Parathyroid adenoma (tissue), 2 donors: Measurements from ENCODE around the gene CCDC18.
"Not testable (repeated sequence)": the region's sequence is repeated elsewhere in the genome, so short reads cannot be mapped to it uniquely, and the experiment has no call there.

Experiments
- H2AFZ ChIP-seq: fragments of 300-600 bp; sonication (generic); one replicate; pipeline ENCODE4 v1.7.0; 2017; ENCODE audit warnings: antibody characterized with exemption, mild to moderate bottlenecking
- H3K27ac ChIP-seq: fragments of 300-600 bp; sonication (generic); one replicate; pipeline ENCODE4 v1.7.0; 2017
- H3K27me3 ChIP-seq: fragments of 300-600 bp; sonication (generic); one replicate; pipeline ENCODE4 v1.7.0; 2017; ENCODE audit warnings: low read length; ENCODE audit not compliant: control insufficient read depth, insufficient read depth
- H3K36me3 ChIP-seq: fragments of 300-600 bp; sonication (generic); one replicate; pipeline ENCODE4 v1.7.0; 2017; ENCODE audit warnings: low read length; ENCODE audit not compliant: control insufficient read depth, insufficient read depth
- H3K4me1 ChIP-seq: fragments of 300-600 bp; sonication (generic); one replicate; pipeline ENCODE4 v1.7.0; 2017; ENCODE audit warnings: control low read depth
- H3K4me2 ChIP-seq: fragments of 300-600 bp; sonication (generic); one replicate; pipeline ENCODE4 v1.7.0; 2017; ENCODE audit warnings: low read length
- H3K4me3 ChIP-seq: fragments of 300-600 bp; sonication (generic); one replicate; pipeline ENCODE4 v1.7.0; 2017; ENCODE audit warnings: low read depth, low read length
- H3K79me2 ChIP-seq: fragments of 300-600 bp; sonication (generic); one replicate; pipeline ENCODE4 v1.7.0; 2017; ENCODE audit warnings: control low read depth
- H3K9ac ChIP-seq: fragments of 300-600 bp; sonication (generic); one replicate; pipeline ENCODE4 v1.7.0; 2017; ENCODE audit warnings: mild to moderate bottlenecking
- H3K9me3 ChIP-seq: fragments of 300-600 bp; sonication (generic); one replicate; pipeline ENCODE4 v1.7.0; 2017; ENCODE audit warnings: low read length; ENCODE audit not compliant: control insufficient read depth
- TF ChIP-seq, protein P1 (sequence below): fragments of 300-600 bp; sonication (generic); IDR thresholded peaks from one replicate; pipeline ENCODE4 v1.7.0; 2017; ENCODE audit warnings: antibody characterized with exemption, mild to moderate bottlenecking
- donor health status: primary hyperparathyroidism.

CCDC18 gene

DNA sequence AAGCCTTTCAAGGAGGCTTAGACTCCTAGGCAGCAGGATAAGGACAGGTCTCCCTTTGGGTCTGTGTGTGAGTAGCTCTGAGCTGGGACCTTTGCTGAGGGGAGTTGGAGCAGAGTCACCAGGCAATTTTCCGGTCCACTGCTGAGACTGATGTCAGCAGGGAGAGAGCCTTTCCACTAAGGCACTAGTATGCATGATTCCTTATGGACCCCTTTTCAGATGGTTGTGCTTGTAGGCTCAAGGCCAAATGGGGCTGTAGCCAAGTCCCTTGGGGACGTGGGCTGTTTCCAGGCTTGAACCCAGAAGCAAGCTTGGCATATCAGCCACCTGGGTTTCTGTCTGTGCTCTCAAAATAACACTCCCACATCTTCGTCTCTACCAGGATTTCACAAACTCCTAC lies 73.0 kb downstream of the CCDC18 start:
- Histone ChIP-seq H3K4me3 (no peak overlapping the region), H3K36me3 (no peaks in the 10 kb centered on the region)

DNA sequence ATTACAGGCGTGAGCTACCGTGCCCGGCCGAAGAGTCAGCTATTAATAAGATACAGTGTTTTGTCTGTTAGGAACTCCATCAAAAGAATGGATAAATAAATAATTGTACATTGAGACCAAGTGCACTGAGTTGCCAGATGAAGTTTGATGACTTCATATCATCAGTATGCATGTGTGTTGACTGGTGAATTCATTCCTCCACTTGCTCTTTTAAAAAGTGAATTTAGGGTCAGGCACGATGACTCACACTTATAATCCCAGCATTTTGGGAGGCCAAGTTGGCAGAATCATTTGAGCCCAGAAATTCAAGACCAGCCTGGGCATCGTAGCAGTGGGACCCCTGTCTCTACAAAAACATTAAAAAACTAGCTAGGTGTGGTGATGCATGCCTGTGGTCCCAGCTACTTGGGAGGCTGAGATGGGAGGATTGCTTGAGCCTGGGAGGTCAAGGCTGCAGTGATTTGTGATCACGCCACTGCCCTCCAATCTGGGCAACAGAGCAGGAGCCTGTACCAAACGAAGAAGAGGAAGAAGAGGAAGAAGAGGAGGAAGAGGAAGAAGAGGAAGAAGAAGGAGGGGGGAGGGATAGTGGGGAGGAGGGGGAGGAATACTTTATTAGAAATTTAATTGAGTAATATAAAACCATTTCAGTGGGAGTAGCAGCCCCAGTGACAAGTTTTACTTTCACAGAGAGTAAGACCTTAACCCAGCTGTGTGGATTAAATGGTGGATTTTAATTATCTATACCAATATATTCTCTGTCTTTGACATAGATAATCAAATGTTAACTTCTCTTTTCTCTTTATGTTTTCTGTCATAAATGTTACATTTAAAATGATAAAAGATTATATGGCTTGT lies 74.9 kb downstream of the CCDC18 start:
- Histone ChIP-seq H3K4me2 (no peak overlapping the region), H2AFZ (no peak overlapping the region), H3K9me3 (no peaks in the 10 kb centered on the region), H3K4me1 (no peaks in the 10 kb centered on the region), H3K4me3 (no peak overlapping the region), H3K79me2 (no peaks in the 10 kb centered on the region), H3K27me3 (no peaks in the 10 kb centered on the region), H3K9ac (no peak overlapping the region), H3K27ac (no peak overlapping the region), H3K36me3 (no peaks in the 10 kb centered on the region)
- TF ChIP-seq, protein P1, sequence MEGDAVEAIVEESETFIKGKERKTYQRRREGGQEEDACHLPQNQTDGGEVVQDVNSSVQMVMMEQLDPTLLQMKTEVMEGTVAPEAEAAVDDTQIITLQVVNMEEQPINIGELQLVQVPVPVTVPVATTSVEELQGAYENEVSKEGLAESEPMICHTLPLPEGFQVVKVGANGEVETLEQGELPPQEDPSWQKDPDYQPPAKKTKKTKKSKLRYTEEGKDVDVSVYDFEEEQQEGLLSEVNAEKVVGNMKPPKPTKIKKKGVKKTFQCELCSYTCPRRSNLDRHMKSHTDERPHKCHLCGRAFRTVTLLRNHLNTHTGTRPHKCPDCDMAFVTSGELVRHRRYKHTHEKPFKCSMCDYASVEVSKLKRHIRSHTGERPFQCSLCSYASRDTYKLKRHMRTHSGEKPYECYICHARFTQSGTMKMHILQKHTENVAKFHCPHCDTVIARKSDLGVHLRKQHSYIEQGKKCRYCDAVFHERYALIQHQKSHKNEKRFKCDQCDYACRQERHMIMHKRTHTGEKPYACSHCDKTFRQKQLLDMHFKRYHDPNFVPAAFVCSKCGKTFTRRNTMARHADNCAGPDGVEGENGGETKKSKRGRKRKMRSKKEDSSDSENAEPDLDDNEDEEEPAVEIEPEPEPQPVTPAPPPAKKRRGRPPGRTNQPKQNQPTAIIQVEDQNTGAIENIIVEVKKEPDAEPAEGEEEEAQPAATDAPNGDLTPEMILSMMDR = no peak

More for the DNA sequence above, 73.0 kb downstream of the CCDC18 start:
- no peaks in the 10 kb centered on the region for H3K79me2 ChIP-seq
- no peak overlapping the region for H3K9ac ChIP-seq
- no peak overlapping the region for H2AFZ ChIP-seq
- H3K4me1 ChIP-seq = no peaks in the 10 kb centered on the region
- H3K4me2 ChIP-seq = no peak overlapping the region
- H3K27me3 ChIP-seq = no peaks in the 10 kb centered on the region
- H3K9me3 ChIP-seq = no peaks in the 10 kb centered on the region
- H3K27ac ChIP-seq = no peak overlapping the region
- TF ChIP-seq, protein P1 = no peak

DNA sequence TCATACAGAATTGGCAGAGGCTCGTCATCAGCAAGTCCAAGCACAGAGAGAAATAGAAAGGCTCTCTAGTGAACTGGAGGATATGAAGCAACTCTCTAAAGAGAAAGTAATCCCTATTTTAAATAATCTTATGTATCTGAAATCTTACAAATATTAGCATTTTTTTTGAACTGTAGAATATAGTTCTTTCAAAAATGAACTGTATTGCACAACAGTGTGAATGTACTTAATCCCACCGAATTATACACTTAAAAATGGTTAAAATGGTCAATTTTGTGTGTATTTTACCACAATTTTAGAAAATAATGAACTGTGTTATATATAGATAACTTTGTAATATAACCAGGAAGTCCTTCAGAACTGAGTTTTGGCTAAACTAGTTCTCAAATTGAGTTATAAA lies 75.9 kb downstream of the CCDC18 start:
- Histone ChIP-seq H3K79me2 (no peaks in the 10 kb centered on the region), H2AFZ (no peak overlapping the region), H3K36me3 (no peaks in the 10 kb centered on the region), H3K27ac (no peak overlapping the region), H3K9me3 (no peaks in the 10 kb centered on the region), H3K4me2 (no peak overlapping the region), H3K9ac (no peak overlapping the region), H3K27me3 (no peaks in the 10 kb centered on the region), H3K4me1 (no peaks in the 10 kb centered on the region), H3K4me3 (no peak overlapping the region)
- TF ChIP-seq, protein P1 = no peak

DNA sequence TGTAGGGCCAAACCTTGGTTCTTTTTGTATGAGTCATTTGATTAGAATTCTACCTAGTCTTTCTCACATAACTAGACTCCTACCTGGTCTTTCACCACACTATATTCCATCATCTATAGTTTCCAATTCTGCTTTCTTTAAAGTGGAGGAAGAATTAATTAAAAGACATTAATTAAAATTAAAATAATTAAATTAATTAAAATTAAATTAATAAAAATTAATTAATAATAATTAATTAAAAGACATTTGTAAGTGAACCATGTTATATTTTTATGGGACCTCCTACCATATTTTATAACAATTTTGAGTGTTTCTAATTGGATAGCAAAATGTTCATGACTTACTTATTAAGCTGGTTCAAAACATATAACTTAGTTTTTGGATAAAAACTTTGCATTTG lies 77.4 kb downstream of the CCDC18 start:
- Histone ChIP-seq H3K4me3 (no peak overlapping the region), H3K9ac (no peak overlapping the region), H3K36me3 (no peaks in the 10 kb centered on the region), H3K4me1 (no peaks in the 10 kb centered on the region), H3K79me2 (no peaks in the 10 kb centered on the region), H3K27ac (no peak overlapping the region), H3K4me2 (no peak overlapping the region), H2AFZ (no peak overlapping the region), H3K27me3 (no peaks in the 10 kb centered on the region), H3K9me3 (no peaks in the 10 kb centered on the region)
- TF ChIP-seq, protein P1 = no peak

DNA sequence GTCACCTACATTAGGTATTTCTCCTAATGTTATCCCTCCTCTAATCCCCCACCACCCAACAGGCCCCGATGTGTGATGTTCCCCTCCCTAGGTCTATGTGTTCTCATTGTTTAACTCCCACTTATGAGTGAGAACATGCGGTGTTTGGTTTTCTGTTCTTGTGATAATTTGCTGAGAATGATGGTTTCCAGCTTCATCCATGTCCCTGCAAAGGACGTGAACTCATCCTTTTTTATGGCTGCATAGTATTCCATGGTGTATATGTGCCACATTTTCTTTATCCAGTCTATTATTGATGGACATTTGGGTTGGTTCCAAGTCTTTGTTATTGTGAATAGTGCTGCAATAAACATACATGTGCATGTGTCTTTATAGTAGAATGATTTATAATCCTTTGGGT lies 80.2 kb downstream of the CCDC18 start:
- not testable (repeated sequence) for H3K4me1 ChIP-seq, H2AFZ ChIP-seq, H3K79me2 ChIP-seq, H3K4me2 ChIP-seq, H3K9ac ChIP-seq, H3K9me3 ChIP-seq, H3K27me3 ChIP-seq, H3K36me3 ChIP-seq, H3K27ac ChIP-seq, H3K4me3 ChIP-seq
